ENCODE data around the gene PDGFA. TPM values are rescaled to one million over a fixed set of nuclear protein-coding genes. Genes with fewer than 3 reads are reported as not detected.

The PDGFA gene
- total and polyA plus RNA-seq, 8 donors, result 11.1 to 93.0 (median 41.8) TPM

- H3K27me3 ChIP-seq, result peaks cover 5 to 83% (median 47%) of the 10 kb centered on the region in 3 donors
- no peaks in the 10 kb centered on the region for H3K36me3 ChIP-seq
- 8 to 21% (median 10%) methylated on average over 38 to 63 of the region's 63 CpGs for WGBS, 5 donors
- H3K4me3 ChIP-seq, result peak overlapping the region; percentile 51 to 85 (median 72)
- intact Hi-C loops (cut with DNase I; ENCODE audit: low total_unique reads), result no loop called here
- H3K9me3 ChIP-seq, result no peaks in the 10 kb centered on the region
- H3K27ac ChIP-seq, result peak overlapping the region; percentile 83 to 95 (median 92)
- peak in 1 of 2 donors; percentile 69 for DNase-seq
- TF ChIP-seq POLR2A (IDR thresholded peaks at IDR 0.05), result no peak
- no peak for TF ChIP-seq CTCF (IDR thresholded peaks at IDR 0.05)
- no peak for TF ChIP-seq EP300 (IDR thresholded peaks at IDR 0.05)
- TF ChIP-seq POLR2AphosphoS5 (IDR thresholded peaks at IDR 0.05), result no peak
- H3K4me1 ChIP-seq, result peaks cover 51 to 68% (median 62%) of the 10 kb centered on the region in 4 donors
Measured at GRCh38 chr7:520503-521161, 986 bp upstream of the PDGFA start.

GRCh38 chr7:518630-519483, 789 bp downstream of the PDGFA start:
- peaks cover 64 to 86% (median 80%) of the 10 kb centered on the region in 4 donors for H3K4me1 ChIP-seq
- peaks cover 0 to 4% (median 0%) of the 10 kb centered on the region in 4 donors for H3K36me3 ChIP-seq
- H3K4me3 ChIP-seq, result peak overlapping the region; percentile 67 to 85 (median 76)
- peaks cover 5 to 84% (median 47%) of the 10 kb centered on the region in 3 donors for H3K27me3 ChIP-seq
- DNase-seq, result peak; percentile 89 to 94
- WGBS, 5 donors, result 0 to 1% (median 1%) methylated on average over 30 to 93 of the region's 93 CpGs
- H3K9me3 ChIP-seq, result no peaks in the 10 kb centered on the region
- peak overlapping the region; percentile 92 to 95 (median 94) for H3K27ac ChIP-seq
- TF ChIP-seq EP300 (IDR thresholded peaks at IDR 0.05) (no peak), POLR2A (IDR thresholded peaks at IDR 0.05) (peak in 1 of 4 donors; percentile 74), POLR2AphosphoS5 (IDR thresholded peaks at IDR 0.05) (peak; percentile 66 to 96 (median 84)), CTCF (IDR thresholded peaks at IDR 0.05) (no peak)
- intact Hi-C loops (cut with DNase I; ENCODE audit: low total_unique reads), result loop anchor here (10.0 kb wide), 1 partner anchor 184 kb away; no protein-coding TSS in a partner anchor

DNA sequence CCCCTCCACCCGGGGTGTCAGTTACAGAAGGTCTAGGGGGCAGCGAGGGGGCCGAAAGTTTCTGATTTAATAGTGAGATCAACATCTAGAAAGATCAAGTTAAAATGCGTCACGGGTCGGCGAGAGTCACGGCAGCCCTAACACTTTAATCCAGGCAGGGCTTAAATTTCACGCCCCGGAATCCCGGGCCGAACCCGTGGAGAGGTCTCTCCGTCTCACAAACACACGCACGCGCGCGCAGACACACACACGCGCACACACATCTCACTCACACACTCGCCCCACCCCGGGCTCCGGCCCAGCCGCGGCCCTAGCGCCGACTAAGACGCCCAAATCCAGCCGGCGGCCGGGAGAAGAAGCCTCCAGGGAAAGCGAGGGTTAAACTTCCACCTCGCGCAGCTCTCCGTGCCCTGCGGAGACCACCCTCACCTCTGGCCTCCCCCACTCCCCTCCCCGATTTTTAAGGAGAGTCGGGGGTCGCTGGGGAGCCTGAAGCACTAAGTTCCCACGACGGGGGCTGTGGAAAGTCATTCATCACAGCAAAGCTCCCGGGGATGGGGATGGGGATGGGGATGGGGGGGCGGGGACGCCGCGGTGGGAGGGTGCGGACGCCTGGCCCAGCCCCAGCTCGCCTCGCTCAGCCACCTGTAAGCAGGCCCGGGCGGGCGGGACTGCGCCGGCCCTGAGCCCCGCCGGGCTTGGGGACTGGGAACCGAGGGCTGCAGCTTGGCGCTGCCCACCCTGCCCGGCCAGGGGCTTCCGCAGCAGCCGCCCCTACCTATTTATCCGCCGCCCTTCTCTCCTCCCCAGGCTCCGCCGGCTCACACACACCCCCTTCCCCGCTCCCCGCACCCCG, 1.6 kb downstream of the PDGFA start:
- H3K27me3 ChIP-seq, result peaks cover 5 to 77% (median 47%) of the 10 kb centered on the region in 3 donors
- TF ChIP-seq POLR2A (IDR thresholded peaks at IDR 0.05), result no peak
- TF ChIP-seq EP300 (IDR thresholded peaks at IDR 0.05), result no peak
- no peak for TF ChIP-seq CTCF (IDR thresholded peaks at IDR 0.05)
- TF ChIP-seq POLR2AphosphoS5 (IDR thresholded peaks at IDR 0.05), result peak in 2 of 3 donors; percentile 7 to 35
- 1% methylated on average over 41 to 70 of the region's 70 CpGs for WGBS, 5 donors
- peak overlapping the region; percentile 92 to 95 (median 94) for H3K27ac ChIP-seq
- peaks cover 0 to 4% (median 0%) of the 10 kb centered on the region in 4 donors for H3K36me3 ChIP-seq
- peaks cover 69 to 88% (median 85%) of the 10 kb centered on the region in 4 donors for H3K4me1 ChIP-seq
- no peaks in the 10 kb centered on the region for H3K9me3 ChIP-seq
- peak; percentile 72 to 88 for DNase-seq
- intact Hi-C loops (cut with DNase I; ENCODE audit: low total_unique reads), result loop anchor here (10.0 kb wide), 1 partner anchor 183 kb away; no protein-coding TSS in a partner anchor
- H3K4me3 ChIP-seq, result peak overlapping the region; percentile 67 to 85 (median 76)
